ENCODE measurements around the gene PLEKHA4. TPM values are rescaled to one million over a fixed set of nuclear protein-coding genes. Genes with fewer than 3 reads are reported as not detected.

PLEKHA4 gene
- total and polyA plus RNA-seq, 9 of the 15 experiments (the other 6 are each of a cell fraction or from before 2014, with no cell fraction given): 0.07 to 30.8 (median 11.4) TPM

GRCh38 chr19:48878196-48879024 lies 10.0 kb upstream of the PLEKHA4 start (continued):
- TF ChIP-seq CEBPZ (IDR thresholded peaks at IDR 0.05; ENCODE audit: borderline replicate concordance, low read depth, low read length) (no peak), ZNF384 (IDR thresholded peaks at IDR 0.05; ENCODE audit: low read depth, low read length) (no peak; the same call in 1 of the 2 replicates), KLF13 (tag; IDR thresholded peaks at IDR 0.05; ENCODE audit: borderline replicate concordance, low read depth) (no peak), NCOA6 (IDR thresholded peaks at IDR 0.05) (no peak; the same call in 1 of the 2 replicates), KDM4B (IDR thresholded peaks at IDR 0.05; ENCODE audit: borderline replicate concordance in 2 of 2, low read depth in 1 of 2) (no peak), ZNF253 (CRISPR knock-in tag; conservative IDR thresholded peaks at IDR 0.05) (no peak), ZNF592 (IDR thresholded peaks at IDR 0.05) (peak; percentile 95), SUPT5H (IDR thresholded peaks at IDR 0.05) (peak; percentile 60), MXD1 (CRISPR knock-in tag; IDR thresholded peaks at IDR 0.05; ENCODE audit: borderline replicate concordance, poor library complexity, severe bottlenecking) (no peak), DACH1 (IDR thresholded peaks at IDR 0.05; ENCODE audit: partially characterized antibody) (peak; percentile 90), EGR1 (conservative IDR thresholded peaks at IDR 0.05) (peak; percentile 86; the same call in 1 of the 2 replicates), KLF16 (IDR thresholded peaks at IDR 0.05) (peak; percentile 99), SMARCB1 (IDR thresholded peaks at IDR 0.05; ENCODE audit: insufficient read length, low read depth) (no peak), PHB2 (IDR thresholded peaks at IDR 0.05; ENCODE audit: low read depth) (peak; percentile 93), NCOA2 (IDR thresholded peaks at IDR 0.05; ENCODE audit: partially characterized antibody in 2 of 2) (peak in 1 of 2 experiments; percentile 90), SRSF3 (IDR thresholded peaks at IDR 0.05; ENCODE audit: insufficient read depth, low read length) (no peak), POLR2A (conservative IDR thresholded peaks at IDR 0.05) (peak; percentile 77), ZNF696 (CRISPR knock-in tag; conservative IDR thresholded peaks at IDR 0.05) (no peak), ZNF584 (CRISPR knock-in tag; IDR thresholded peaks at IDR 0.05; ENCODE audit: low read depth) (peak; percentile 77), GATAD2A (IDR thresholded peaks at IDR 0.05) (0 out of 2 replicates have a peak, but pooled peaks have one; percentile 38), GTF2E2 (tag; IDR thresholded peaks at IDR 0.05) (peak; percentile 67; the same call in 1 of the 2 replicates)
